HG02678 (cell line): ENCODE results near the gene HEG1.
"Not testable (repeated sequence)": the region's sequence is repeated elsewhere in the genome, so short reads cannot be mapped to it uniquely, and the experiment has no call there.

ENCODE experiments used
- ATAC-seq: cut with Tn5 transposase; IDR thresholded peaks from one replicate; pipeline ENCODE4 v1.9.1; 2021; ENCODE audit warnings: mild to moderate bottlenecking, moderate library complexity; ENCODE audit not compliant: unreplicated experiment

Gene HEG1

DNA sequence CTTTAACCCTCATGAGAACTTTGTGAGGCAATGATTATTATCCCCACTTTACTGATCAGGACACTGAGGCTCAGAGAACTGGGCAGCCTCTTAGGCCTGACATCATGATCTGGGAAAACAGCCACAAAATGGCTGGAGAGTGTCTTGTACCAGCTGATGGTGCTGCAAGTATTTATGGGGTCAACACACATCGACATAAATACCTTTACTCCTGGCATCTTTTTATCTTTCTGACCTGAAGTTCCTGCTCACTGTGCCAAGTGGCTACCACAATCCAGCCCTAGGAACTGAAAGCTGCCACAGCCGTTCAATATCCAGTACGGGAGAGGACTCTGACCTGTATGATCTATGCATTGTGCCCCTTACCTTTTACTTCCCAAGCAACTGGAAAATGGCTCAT is 92.0 kb downstream of the HEG1 start:
- ATAC-seq = no peak

DNA sequence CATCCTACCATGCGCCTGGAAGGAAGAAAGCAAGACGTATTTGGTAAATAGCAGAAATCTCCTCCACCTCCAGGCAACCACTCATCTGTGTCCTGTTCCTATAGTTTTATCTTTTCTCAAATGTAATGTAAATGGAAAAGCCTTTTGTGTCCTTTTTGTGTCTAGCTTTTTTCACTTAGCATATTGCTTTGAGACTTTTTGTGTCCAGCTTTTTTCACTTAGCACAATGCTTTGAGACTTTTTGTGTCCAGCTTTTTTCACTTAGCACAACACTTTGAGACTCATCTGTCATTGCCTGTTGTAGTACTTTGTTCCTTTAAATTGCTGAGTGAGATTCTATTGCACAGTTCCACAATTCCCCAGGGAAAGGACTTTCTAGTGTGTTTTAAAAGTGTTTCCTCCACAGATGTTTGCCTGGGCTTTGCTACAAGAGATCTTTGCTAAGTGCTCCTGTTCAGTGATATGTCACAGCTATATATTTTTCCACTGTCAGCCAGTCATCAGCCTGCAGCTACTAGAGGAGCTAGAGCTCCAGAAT is 93.3 kb downstream of the HEG1 start:
- ATAC-seq = no peak

DNA sequence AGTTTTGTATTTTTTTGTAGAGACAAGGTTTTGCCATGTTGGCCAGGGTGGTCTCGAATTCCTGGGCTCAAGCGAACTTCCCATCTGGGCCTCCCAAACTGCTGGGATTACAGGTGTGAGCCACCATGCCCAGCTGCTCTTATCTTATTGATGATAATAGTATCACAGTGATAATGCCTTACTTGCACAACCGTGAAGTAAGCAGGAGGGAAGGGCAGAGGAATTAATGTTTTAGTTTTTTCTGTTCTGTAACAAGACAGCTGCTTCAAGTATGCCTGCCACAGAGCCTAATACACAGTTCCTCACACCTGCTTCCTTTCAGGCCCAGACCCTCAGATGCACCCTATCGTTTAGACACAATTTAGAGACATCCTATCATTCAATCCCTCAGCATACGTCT is 95.1 kb downstream of the HEG1 start:
- ATAC-seq = no peak

DNA sequence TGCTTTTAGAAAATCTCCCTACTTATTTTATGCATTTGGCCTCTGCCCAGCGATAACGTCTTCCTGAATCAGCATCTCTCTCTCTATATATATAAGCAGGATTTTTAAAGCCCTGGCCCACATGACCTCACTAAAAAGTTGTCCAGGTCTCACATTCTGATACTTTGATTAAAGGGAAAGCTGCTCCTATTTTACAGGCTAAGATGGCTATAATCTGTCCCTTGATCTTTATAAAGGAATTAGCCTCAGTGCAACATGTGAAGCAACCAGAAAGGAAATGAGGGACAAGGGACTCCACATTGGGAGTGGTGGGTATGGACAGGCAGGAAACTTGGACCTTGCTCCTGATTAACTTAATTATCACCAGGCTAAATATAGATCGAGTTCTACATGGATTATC is 95.7 kb downstream of the HEG1 start:
- no peak for ATAC-seq

- ATAC-seq = not testable (repeated sequence)
Observed at GRCh38 chr3:124957951-124958350, 97.8 kb downstream of the HEG1 start.

GRCh38 chr3:124952282-124952855 is 103.4 kb downstream of the HEG1 start:
- no peak for ATAC-seq

DNA sequence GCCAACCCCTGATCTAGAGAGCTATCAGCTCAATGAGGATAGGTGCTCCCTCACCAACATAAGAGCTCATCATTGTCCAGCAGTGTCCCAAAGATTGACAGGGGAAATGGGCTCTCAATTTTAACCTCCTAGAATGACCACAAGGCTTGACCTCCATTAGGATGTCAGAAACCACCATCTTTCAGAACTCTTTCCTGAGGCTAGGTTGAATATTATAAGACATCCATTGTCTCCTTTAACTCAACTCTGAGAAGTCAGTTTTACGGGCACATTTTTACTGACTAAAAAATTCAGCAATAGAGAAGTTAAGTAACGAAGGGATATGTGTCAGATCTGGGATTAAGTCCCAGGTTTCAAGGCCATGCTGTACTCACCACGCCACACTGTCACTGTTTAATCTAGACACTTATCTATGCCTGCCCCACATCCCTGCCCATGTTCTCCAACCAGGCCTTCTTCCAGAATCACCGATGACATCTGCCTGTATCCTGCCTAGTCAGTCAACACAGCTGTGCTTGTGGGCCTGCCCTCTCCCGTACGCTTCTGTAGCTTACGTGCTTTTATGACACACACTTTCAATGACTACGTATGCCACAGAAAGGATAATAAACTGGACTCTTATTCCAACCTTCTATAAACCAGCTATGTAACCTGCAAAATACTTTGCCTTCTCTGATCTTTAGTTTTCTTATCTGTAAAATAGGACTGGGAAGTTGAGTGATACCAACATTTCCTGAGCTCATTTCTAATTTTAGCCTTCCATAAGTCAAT is 104.1 kb downstream of the HEG1 start:
- no peak for ATAC-seq

DNA sequence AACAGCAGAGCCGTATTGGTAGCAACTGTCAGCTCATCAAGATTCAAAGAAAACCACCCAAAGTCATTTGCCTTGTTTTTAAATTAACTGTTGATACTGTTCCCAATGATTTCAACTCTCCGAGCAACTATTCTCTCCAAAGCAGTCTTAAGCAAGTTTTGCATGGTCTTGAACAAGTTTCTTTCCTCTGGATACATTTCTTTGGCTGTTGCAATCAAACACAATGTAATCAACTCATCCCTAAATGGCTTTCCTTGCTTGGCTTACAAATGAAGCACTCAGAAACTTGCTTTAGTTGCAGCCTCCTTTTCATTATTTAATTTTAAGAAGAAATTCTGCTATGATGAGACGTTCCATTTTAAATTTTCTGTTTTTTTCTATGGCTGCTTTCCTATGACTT is 105.8 kb downstream of the HEG1 start:
- no peak for ATAC-seq

DNA sequence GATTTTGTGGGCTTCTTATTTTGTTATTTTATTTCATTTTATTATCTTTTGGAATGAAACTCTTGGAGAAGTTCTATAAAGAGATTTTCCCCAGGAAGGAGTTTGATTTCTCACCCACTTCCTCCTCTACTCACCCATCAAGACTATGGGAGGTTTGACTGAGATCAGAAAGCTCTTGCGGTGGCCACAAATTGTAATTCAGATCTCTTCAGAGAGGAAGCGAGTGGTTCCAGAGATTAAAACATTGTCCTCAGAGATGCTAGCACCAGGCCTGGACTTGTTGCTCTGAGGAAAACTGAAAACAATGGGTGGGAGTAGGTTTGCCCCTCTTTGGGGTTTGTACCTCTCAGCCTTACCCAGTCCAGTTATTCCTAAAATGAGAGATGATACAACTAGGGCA is 113.2 kb downstream of the HEG1 start:
- ATAC-seq = no peak

DNA sequence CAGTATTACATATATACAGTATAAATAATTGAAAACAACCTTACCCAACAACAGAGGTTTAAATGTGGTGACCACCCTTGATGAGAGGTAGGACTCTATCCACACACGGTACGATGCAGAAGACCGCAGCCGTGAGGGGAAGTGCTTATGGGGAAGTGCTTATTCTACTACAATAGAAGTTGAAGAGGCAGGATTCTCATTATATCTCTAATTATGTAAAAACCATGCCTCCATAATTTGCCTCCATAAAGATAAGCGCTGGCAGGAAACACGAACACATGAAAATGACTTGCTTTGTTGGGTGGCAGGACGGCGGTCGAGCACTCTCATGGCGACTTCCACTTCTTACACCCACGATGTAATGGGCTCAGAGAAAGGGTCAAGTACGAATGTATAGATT is 114.0 kb downstream of the HEG1 start:
- ATAC-seq = no peak

- ATAC-seq = no peak
Observed at GRCh38 chr3:124939661-124940060, 116.1 kb downstream of the HEG1 start.

DNA sequence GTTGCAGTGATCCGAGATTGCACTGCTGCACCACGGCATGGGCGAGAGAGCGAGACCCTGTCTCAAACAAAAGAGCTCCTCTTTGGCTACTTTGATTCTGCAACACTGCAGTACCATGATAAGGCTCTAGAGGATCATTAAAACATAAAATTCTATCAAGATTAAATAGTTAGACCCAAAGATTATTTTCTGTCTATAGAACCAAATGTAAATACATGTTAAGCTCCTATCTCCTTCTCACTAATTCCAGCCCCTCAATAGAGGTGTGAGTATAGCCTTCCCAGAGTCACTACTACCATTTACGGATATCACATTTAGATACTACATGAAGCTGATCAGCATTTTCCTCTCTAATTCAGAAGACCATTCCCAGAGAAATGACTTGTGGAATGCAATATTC is 116.9 kb downstream of the HEG1 start:
- ATAC-seq = no peak

DNA sequence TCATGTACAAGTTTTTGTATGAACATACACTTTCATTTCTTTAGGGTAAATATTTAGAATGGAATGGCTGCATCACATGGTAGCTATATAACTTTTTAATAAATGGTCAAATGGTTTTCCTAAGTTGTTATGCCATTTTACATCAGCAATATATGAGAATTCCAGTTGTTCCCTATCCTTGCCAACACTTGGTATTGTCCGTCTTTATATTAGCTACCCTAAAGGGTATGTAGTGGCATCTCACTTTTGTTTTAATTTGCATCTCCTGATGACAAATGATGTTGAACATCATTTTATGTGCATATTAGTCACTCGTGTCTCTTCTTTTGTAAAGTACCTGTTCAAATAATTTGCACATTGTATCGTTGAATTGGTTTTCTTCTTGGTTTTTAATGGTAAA is 118.7 kb downstream of the HEG1 start:
- ATAC-seq = no peak

DNA sequence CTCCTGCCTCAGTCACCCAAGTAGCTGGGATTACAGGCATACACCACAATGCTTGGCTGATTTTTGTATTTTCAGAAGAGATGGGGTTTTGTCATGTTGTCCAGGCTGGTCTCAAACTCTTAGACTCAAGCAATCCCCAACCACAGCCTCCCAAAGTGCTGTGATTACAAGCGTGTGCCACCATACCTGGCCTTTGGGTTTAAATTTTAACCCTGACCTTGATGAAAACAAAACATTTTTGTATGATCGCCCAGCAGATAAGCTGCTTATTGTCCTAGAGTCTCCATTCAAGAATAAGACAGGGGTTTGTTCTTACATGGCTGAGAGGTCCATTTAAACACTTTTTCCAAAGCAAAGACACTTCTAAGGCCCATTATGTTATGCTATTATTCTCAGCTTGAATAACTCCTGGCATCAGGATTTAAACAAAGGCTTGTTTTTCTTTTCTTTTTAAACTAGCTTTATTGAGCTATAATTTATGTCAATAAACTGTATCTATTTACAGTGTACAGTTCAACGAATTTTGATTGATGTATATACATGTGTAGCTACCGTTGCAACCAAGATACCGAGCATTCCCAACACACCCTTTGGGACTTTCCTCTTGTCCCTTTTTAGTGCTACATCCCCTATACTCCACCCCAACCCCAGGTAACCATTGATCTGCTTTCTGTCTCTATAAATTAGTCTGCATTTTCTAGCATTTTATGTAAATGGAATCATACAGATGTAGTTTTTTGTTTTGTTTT is 119.8 kb downstream of the HEG1 start:
- no peak for ATAC-seq

DNA sequence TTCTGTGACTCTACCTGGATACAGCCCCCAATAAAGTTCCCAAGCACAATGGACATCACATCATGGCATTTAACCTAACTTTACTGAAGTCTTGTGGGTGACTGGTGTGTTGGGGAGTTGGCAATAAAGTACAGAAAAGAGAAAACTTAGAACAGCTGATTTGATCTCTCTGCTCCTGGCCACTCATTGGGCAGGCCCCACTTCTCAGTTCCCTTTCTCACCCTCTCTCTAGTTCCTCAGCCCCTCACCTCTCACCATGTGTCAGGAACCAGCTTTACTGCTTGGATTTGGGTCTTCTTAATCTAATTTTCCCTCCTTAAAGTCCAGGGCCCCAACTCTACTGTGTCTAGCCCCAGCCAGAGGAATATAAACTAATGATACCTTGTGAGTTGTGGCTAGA is 120.5 kb downstream of the HEG1 start:
- ATAC-seq = peak; percentile 66

GRCh38 chr3:124934577-124934976 is 121.2 kb downstream of the HEG1 start, which contains the start of gene MUC13:
MUC13 (minus strand) TSS chr3:124934751; CDS start chr3:124934712, 39 bp downstream.
- no peak for ATAC-seq

DNA sequence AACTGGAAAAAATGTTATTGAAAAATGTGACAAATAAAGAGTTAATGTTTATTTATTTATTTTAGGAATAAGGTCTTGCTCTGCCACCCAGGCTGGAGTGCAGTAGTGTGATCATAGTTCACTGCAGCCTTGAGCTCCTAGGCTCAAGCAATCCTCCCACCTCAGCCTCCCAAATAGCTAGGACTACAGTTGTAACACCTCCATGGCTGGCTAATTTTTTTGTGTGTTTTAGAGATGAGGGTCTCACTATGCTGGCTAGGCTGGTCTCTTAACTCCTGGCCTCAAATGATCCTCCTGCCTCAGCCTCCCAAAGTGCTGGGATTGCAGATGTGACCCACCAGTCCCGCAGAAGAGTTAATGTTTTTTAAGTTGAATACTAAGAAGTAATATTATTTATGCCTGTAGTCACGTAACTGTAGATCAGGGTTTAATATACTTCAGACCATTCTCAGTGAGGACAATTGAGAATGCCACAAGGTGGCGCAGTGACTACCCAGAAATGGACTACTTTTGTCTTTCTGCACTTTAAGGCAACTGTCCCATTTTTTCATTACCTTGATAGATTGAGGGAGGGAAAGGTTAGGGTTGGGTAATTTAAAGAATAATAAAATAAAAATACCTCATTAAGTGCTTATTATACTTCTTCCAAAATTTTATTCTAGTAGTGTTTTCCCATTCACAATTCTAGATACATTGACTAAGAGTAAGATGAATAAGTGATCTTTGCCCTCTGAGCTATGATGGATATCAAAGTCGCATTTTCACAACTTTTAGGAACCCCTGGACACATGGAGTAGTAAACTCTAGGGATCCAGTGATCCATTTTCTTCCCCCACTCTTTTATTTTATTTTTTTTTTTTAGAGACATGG is 127.2 kb downstream of the HEG1 start:
- no peak for ATAC-seq

- ATAC-seq = peak; percentile 77
Observed at GRCh38 chr3:124927574-124928045, 128.2 kb downstream of the HEG1 start.

DNA sequence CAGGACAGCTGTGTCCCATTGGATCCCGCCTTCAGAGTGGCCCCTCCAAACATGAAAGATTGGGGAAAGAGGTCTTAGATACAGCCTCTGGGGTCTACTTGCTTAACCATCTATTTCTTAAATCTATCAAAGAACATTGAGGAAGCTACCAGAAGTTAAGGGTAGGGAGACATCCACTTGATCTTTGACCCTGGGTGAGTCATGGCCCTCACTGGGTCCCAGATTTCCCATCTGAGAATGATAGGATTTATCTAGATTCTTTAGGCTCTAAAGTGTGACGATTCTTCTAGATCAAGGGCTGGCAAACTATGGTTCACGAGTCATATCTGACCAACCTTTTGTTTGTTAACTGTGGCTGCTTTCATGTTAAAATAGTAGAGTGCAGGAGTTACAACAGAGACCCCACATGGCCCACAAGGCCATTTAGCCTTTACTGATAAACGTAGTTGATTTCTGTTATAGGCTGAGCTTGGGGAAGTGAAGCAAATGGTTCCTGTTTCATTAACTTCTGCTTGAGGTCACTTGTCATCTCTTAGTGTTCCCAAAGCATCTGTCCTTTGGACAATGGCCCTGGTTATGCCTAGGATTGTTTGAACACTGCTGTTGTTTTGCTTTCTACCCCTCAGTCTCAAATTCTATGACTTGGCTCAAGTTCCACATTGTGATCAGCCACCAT is 129.2 kb downstream of the HEG1 start:
- ATAC-seq = no peak

GRCh38 chr3:124924741-124925140 is 131.1 kb downstream of the HEG1 start:
- no peak for ATAC-seq
